Keratinocyte (primary cell): ENCODE results near the gene GLT6D1. TPM values are rescaled to one million over a fixed set of nuclear protein-coding genes. Genes with fewer than 3 reads are reported as not detected.

Experiments used
- DNase-seq: peaks from one replicate; pipeline ENCODE4 v3.0.0-alpha.2; 2011; ENCODE audit warnings: low read depth, missing footprints, low spot score
- FAIRE-seq: peaks from 2 replicates; lab custom pipeline; 2011; peaks lifted over from hg19 to GRCh38; lab: Jason Lieb, UNC
- H2AFZ ChIP-seq: 2 replicates; pipeline ENCODE4 v1.6.0; 2012; ENCODE audit warnings: low read length, control low read depth, inconsistent platforms; ENCODE audit not compliant: control insufficient read depth
- H3K27ac ChIP-seq: 2 replicates; pipeline ENCODE4 v1.5.1; 2011; ENCODE audit warnings: low read length; ENCODE audit not compliant: control insufficient read depth, insufficient read depth
- H3K27me3 ChIP-seq: 3 replicates; pipeline ENCODE4 v1.6.0; 2011; ENCODE audit warnings: low read length; ENCODE audit not compliant: control insufficient read depth, insufficient read depth; ENCODE audit errors: extremely low read depth
- H3K36me3 ChIP-seq, 2 experiments: 2 replicates in 1 of 2; 3 replicates in 1 of 2; pipeline ENCODE4 v1.5.1; 2011; ENCODE audit warnings: low read length in 2 of 2, mild to moderate bottlenecking in 1 of 2; ENCODE audit not compliant: control insufficient read depth in 2 of 2, insufficient read depth in 2 of 2; ENCODE audit errors: extremely low read depth in 1 of 2
- H3K4me1 ChIP-seq: 3 replicates; pipeline ENCODE4 v1.5.1; 2011; ENCODE audit warnings: low read length; ENCODE audit not compliant: control insufficient read depth, insufficient read depth; ENCODE audit errors: extremely low read depth
- H3K4me2 ChIP-seq: 3 replicates; pipeline ENCODE4 v1.6.0; 2011; ENCODE audit warnings: low read depth, low read length; ENCODE audit not compliant: control insufficient read depth, insufficient read depth; ENCODE audit errors: extremely low read depth
- H3K4me3 ChIP-seq, 3 experiments: fragments of 200-600 bp in 1 of 3; sonication (generic) in 1 of 3; 2 replicates in 2 of 3; 3 replicates in 1 of 3; pipeline ENCODE4 v1.5.1; 2011 to 2016; ENCODE audit warnings: low read length in 3 of 3, mild to moderate bottlenecking in 3 of 3, control low read depth in 2 of 3, inconsistent platforms in 1 of 3, low read depth in 1 of 3, mixed read lengths in 1 of 3, mixed run types in 1 of 3, moderate library complexity in 1 of 3; ENCODE audit not compliant: control insufficient read depth in 2 of 3, insufficient read depth in 2 of 3; ENCODE audit errors: extremely low read depth in 1 of 3
- H3K79me2 ChIP-seq: 2 replicates; pipeline ENCODE4 v1.6.0; 2012; ENCODE audit warnings: low read length; ENCODE audit not compliant: control insufficient read depth, insufficient read depth
- H3K9ac ChIP-seq: 3 replicates; pipeline ENCODE4 v1.6.0; 2011; ENCODE audit warnings: low read length; ENCODE audit not compliant: control insufficient read depth, insufficient read depth; ENCODE audit errors: extremely low read depth
- H3K9me1 ChIP-seq: 3 replicates; pipeline ENCODE4 v1.6.0; 2011; ENCODE audit warnings: low read length; ENCODE audit not compliant: control insufficient read depth, insufficient read depth; ENCODE audit errors: extremely low read depth
- H3K9me3 ChIP-seq: 2 replicates; pipeline ENCODE4 v1.5.1; 2012; ENCODE audit warnings: low read depth, low read length; ENCODE audit not compliant: control insufficient read depth
- H4K20me1 ChIP-seq: 3 replicates; pipeline ENCODE4 v1.6.0; 2011; ENCODE audit warnings: low read length; ENCODE audit not compliant: control insufficient read depth, insufficient read depth; ENCODE audit errors: extremely low read depth
- EZH2 ChIP-seq: IDR thresholded peaks from one replicate; pipeline ENCODE4 v1.6.1; 2012; ENCODE audit warnings: inconsistent platforms, mild to moderate bottlenecking, low read length, moderate library complexity
- dilution Hi-C: fragments of 300-500 bp; cut with MboI; formaldehyde crosslinking; loops from one replicate; pipeline ENCODE4 v1.7.0; 2020; ENCODE audit warnings: low sequenced_read_pairs; ENCODE audit not compliant: extremely low pct_ligation_motif_present
- polyA plus RNA-seq, 5 experiments: library from polyadenylated mRNA; depleted of rRNA in 3 of 5; stranded (reverse) in 3 of 5; stranded (forward) in 1 of 5; unstranded in 1 of 5; fragments of >200 nt; gene quantifications; 1 replicate in 1 of 5; 2 replicates in 3 of 5; 3 replicates in 1 of 5; pipeline versions ENCODE4 v1.2.1 to v1.2.3, GENCODE V29; 2011 to 2012; ENCODE audit warnings: missing spikeins in 2 of 5, low read depth in 1 of 5, low replicate concordance in 1 of 5
- TF ChIP-seq, protein P1 (sequence below), 3 experiments: IDR thresholded peaks in 1 of 3; conservative IDR thresholded peaks in 1 of 3; optimal IDR thresholded peaks in 1 of 3; 2 replicates in 2 of 3; 3 replicates in 1 of 3; pipeline versions ENCODE3 to v1.5.1; 2011; ENCODE audit warnings: low read length in 3 of 3, mild to moderate bottlenecking in 3 of 3, moderate library complexity in 2 of 3, control low read depth in 1 of 3, inconsistent platforms in 1 of 3; ENCODE audit not compliant: insufficient read depth in 2 of 3; ENCODE audit errors: extremely low read depth in 1 of 3

The GLT6D1 gene
- polyA plus RNA-seq, 1 donor (not counting 4 experiments of a cell fraction or from before 2014, with no cell fraction given): not detected

DNA sequence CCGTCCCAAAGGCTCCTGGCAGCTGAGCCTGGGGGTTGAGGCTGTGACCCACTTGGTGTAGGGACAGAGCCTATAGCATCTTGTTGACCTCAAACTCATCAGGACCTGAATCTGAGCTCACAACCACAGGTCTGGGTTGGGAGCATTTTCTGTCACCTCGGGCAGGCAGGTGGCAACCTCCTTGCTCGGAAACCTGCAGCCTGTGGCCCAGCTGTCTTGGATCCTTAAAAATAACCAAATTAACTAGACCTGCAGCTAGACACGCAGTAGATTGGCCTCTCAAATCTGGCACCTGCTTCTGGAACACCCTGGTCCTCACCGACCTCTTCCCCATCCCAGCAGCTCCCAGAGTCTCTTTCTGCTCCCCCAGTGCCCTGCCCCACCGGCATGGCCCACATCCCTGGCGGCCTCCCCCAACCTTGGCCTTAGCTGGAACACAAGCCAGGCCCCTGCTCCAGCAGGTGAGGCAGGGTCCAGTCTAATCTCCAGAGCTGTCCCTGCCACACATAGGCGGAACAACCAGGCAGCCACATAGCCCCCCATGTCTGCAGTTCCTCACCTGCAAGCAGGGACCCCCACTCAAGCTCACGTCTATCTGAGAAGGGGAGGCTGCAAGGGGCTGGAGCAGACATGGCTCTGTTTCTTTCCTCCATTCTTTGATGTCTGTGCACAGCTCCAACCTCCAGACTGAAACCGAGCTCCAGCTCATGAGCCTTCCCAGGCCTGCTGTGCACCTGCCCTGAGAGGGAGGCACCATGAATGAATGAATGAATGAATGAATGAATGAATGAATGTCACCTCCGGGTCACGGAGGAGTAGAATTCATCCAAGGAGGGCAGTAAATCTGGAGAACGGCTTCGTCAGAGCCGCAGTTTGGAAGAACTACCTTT is 49.5 kb downstream of the GLT6D1 start:
- Histone ChIP-seq H3K9ac (no peak overlapping the region), H2AFZ (no peak overlapping the region), H3K4me1 (no peaks in the 10 kb centered on the region), H3K4me3 (no peak overlapping the region), H3K4me2 (no peak overlapping the region), H4K20me1 (no peaks in the 10 kb centered on the region), H3K79me2 (no peaks in the 10 kb centered on the region), H3K36me3 (no peaks in the 10 kb centered on the region), H3K9me3 (no peaks in the 10 kb centered on the region), H3K27me3 (no peaks in the 10 kb centered on the region), H3K27ac (no peak overlapping the region), H3K9me1 (no peaks in the 10 kb centered on the region)
- dilution Hi-C loops: no loop called here
- no peak for DNase-seq
- no peak for FAIRE-seq
- no peak for TF ChIP-seq EZH2
- TF ChIP-seq, protein P1, sequence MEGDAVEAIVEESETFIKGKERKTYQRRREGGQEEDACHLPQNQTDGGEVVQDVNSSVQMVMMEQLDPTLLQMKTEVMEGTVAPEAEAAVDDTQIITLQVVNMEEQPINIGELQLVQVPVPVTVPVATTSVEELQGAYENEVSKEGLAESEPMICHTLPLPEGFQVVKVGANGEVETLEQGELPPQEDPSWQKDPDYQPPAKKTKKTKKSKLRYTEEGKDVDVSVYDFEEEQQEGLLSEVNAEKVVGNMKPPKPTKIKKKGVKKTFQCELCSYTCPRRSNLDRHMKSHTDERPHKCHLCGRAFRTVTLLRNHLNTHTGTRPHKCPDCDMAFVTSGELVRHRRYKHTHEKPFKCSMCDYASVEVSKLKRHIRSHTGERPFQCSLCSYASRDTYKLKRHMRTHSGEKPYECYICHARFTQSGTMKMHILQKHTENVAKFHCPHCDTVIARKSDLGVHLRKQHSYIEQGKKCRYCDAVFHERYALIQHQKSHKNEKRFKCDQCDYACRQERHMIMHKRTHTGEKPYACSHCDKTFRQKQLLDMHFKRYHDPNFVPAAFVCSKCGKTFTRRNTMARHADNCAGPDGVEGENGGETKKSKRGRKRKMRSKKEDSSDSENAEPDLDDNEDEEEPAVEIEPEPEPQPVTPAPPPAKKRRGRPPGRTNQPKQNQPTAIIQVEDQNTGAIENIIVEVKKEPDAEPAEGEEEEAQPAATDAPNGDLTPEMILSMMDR (optimal IDR thresholded peaks at IDR 0.05 in 1 of 3, IDR thresholded peaks at IDR 0.05 in 1 of 3, conservative IDR thresholded peaks at IDR 0.05 in 1 of 3; ENCODE audit: extremely low read depth in 1 of 3, insufficient read depth in 2 of 3, low read length in 3 of 3): no peak

DNA sequence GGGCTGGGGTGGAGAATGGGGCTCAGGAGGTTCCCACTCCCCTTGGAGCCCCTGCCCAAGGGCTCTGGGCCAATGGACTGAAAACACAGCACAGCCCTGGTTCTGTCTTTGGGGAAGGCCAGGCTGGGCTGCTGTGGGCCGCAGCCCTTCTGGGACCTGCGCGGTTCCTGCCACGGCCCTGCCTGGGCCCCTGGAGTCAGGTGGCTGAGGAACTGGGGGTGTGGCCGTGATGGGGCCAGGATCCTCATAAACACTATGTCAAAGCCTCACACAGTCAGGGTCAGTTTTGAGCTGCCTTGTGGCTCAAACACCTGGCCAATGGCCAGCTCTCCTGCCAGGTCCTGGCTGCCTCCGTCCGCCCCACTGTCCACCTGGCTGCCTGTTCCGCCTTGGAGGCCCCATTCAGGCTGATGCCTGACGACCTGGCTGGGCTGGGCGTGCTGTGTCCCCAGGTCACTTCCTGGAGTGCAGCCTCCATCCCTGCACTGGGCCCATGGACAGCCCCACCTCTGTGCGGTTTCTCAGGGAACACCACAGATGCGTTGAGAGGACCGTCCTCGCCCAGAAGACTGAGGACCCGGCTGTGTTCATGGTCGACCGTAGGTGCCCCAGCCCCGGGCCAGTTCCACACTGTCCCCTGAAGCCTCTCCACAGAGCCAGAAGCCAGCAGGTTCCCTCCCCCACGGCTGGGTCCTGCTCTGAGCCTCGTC is 50.3 kb downstream of the GLT6D1 start:
- dilution Hi-C loops: no loop called here

More for the DNA sequence above, 50.3 kb downstream of the GLT6D1 start:
- Histone ChIP-seq H3K27me3 (no peaks in the 10 kb centered on the region), H3K9me1 (no peaks in the 10 kb centered on the region), H3K4me1 (no peaks in the 10 kb centered on the region), H3K4me2 (no peak overlapping the region), H3K36me3 (no peaks in the 10 kb centered on the region), H3K27ac (no peak overlapping the region), H4K20me1 (no peaks in the 10 kb centered on the region), H2AFZ (no peak overlapping the region), H3K9ac (no peak overlapping the region), H3K4me3 (no peak overlapping the region), H3K9me3 (no peaks in the 10 kb centered on the region), H3K79me2 (no peaks in the 10 kb centered on the region)
- no peak for DNase-seq
- TF ChIP-seq EZH2: no peak
- TF ChIP-seq, protein P1 (optimal IDR thresholded peaks at IDR 0.05 in 1 of 3, IDR thresholded peaks at IDR 0.05 in 1 of 3, conservative IDR thresholded peaks at IDR 0.05 in 1 of 3; ENCODE audit: extremely low read depth in 1 of 3, insufficient read depth in 2 of 3, low read length in 3 of 3): no peak
- no peak for FAIRE-seq
